Natural killer cell (primary cell): ENCODE results near the gene SEC24D. TPM values are rescaled to one million over a fixed set of nuclear protein-coding genes. Genes with fewer than 3 reads are reported as not detected.

ENCODE experiments used
- ATAC-seq, 3 donors: fragments of 150-1000 bp in 2 of 3; fragments of 200-7000 bp in 1 of 3; cut with Tn5 transposase; 1 replicate in 1 of 3; 2 replicates in 2 of 3; pipeline ENCODE4 v1.10.0; 2021; ENCODE audit warnings: mild to moderate bottlenecking in 2 of 3, moderate library complexity in 2 of 3
- DNase-seq, 2 donors: peaks; one replicate each; pipeline versions ENCODE4 v3.0.0 to v3.0.0-alpha.2; 2013 to 2021; ENCODE audit warnings: mixed read lengths in 1 of 2
- H3K27ac ChIP-seq: one replicate; pipeline ENCODE4 v1.5.1; 2013; ENCODE audit warnings: mild to moderate bottlenecking, low read length
- H3K27me3 ChIP-seq: one replicate; pipeline ENCODE4 v1.6.1; 2013; ENCODE audit warnings: low read length; ENCODE audit not compliant: control insufficient read depth, insufficient read depth
- H3K36me3 ChIP-seq: one replicate; pipeline ENCODE4 v1.6.1; 2013; ENCODE audit warnings: low read length; ENCODE audit not compliant: control insufficient read depth, insufficient read depth
- H3K4me1 ChIP-seq: one replicate; pipeline ENCODE4 v1.6.1; 2013; ENCODE audit warnings: low read length; ENCODE audit not compliant: control insufficient read depth, insufficient read depth
- H3K4me3 ChIP-seq: one replicate; pipeline ENCODE4 v1.5.1; 2013; ENCODE audit warnings: low read length
- H3K9me3 ChIP-seq: one replicate; pipeline ENCODE4 v1.6.1; 2013; ENCODE audit warnings: low read length; ENCODE audit not compliant: control insufficient read depth, insufficient read depth
- H3K27ac Mint-ChIP-seq, 2 donors: one replicate each; pipeline ENCODE4 v1.8.0; 2022; ENCODE audit warnings: mild to moderate bottlenecking in 2 of 2, mixed read lengths in 2 of 2, moderate library complexity in 1 of 2
- H3K27me3 Mint-ChIP-seq, 2 donors: one replicate each; pipeline ENCODE4 v1.8.0; 2022; ENCODE audit warnings: low read depth in 2 of 2, mixed read lengths in 2 of 2
- H3K36me3 Mint-ChIP-seq: one replicate; pipeline ENCODE4 v1.8.0; 2022; ENCODE audit warnings: mixed read lengths
- H3K4me1 Mint-ChIP-seq, 2 donors: one replicate each; pipeline ENCODE4 v1.8.0; 2022; ENCODE audit warnings: mixed read lengths in 2 of 2
- H3K4me3 Mint-ChIP-seq: one replicate; pipeline ENCODE4 v1.8.0; 2022; ENCODE audit warnings: mild to moderate bottlenecking, moderate library complexity, mixed read lengths
- H3K9me3 Mint-ChIP-seq, 2 donors: one replicate each; pipeline ENCODE4 v1.8.0; 2022; ENCODE audit warnings: mixed read lengths in 2 of 2
- WGBS: methylation state at CpG from one replicate; pipeline ENCODE4 v1.1.7; 2013; ENCODE audit warnings: missing lambda C conversion rate; ENCODE audit not compliant: insufficient coverage; 5-methylcytosine and 5-hydroxymethylcytosine counted together
- intact Hi-C: fragments of 100-400 bp; cut with micrococcal nuclease; formaldehyde crosslinking; loops from one replicate; pipeline ENCODE4 v1.14.2; 2022
- total RNA-seq, 4 donors: library from RNA; stranded (reverse); fragments of 120-200 nt in 1 of 4; gene quantifications; one replicate each; pipeline versions ENCODE4 v1.2.3 to v1.2.4, GENCODE V29; 2013 to 2022
- TF ChIP-seq, protein P1 (sequence below): fragments of 200-600 bp; IDR thresholded peaks from one replicate; pipeline ENCODE4 v1.8.0; 2022; ENCODE audit warnings: antibody characterized with exemption

SEC24D gene
- total RNA-seq, 3 donors from 2014 or later (not counting 1 experiment from before 2014, with no cell fraction given): 32.7 to 50.2 (median 35.2) TPM

DNA sequence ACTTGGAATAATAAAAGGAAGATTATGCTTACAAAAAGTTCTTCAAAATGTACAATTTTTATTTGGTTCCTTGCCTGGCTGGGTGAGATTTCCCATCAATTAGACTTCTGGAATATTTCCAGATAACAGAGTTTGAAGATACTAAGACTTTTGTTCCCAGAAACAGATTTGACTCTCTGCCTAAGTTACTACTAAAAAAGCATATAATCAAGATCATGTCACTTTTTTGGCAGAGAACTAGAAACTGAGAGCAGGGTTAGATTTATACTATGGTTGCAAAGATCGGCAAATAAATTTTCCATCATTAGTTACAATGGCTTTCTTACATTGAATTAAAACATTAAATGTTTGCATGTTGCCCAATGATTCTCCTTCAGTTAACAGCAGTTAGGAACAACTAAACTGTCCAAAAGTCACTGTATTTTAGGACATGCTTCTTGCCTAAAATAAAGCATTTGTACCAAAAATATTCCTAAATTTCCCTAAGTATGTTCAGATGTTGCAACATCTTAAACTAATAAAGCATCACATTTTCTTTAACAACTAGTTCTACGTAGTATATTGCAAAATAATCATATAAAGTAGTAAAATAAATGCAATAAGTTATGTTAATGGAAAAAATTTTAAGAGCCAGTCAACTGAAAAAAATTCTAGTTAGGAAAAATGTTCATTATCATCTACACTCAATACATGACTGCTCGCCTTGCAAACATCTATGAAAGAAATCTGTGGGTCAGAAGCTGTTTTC lies 73.0 kb downstream of the SEC24D start:
- intact Hi-C loops: no loop called here
- peaks cover 0 to 4% of the 10 kb centered on the region in 2 donors for H3K4me1 Mint-ChIP-seq
- no peak overlapping the region for H3K4me3 Mint-ChIP-seq
- H3K27me3 ChIP-seq: no peaks in the 10 kb centered on the region
- no peaks in the 10 kb centered on the region for H3K4me1 ChIP-seq
- no peak overlapping the region for H3K4me3 ChIP-seq
- H3K9me3 Mint-ChIP-seq: no peaks in the 10 kb centered on the region
- DNase-seq: no peak
- H3K36me3 Mint-ChIP-seq: peaks cover 6% of the 10 kb centered on the region
- H3K27ac Mint-ChIP-seq: no peak overlapping the region
- TF ChIP-seq, protein P1, sequence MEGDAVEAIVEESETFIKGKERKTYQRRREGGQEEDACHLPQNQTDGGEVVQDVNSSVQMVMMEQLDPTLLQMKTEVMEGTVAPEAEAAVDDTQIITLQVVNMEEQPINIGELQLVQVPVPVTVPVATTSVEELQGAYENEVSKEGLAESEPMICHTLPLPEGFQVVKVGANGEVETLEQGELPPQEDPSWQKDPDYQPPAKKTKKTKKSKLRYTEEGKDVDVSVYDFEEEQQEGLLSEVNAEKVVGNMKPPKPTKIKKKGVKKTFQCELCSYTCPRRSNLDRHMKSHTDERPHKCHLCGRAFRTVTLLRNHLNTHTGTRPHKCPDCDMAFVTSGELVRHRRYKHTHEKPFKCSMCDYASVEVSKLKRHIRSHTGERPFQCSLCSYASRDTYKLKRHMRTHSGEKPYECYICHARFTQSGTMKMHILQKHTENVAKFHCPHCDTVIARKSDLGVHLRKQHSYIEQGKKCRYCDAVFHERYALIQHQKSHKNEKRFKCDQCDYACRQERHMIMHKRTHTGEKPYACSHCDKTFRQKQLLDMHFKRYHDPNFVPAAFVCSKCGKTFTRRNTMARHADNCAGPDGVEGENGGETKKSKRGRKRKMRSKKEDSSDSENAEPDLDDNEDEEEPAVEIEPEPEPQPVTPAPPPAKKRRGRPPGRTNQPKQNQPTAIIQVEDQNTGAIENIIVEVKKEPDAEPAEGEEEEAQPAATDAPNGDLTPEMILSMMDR: no peak
- H3K9me3 ChIP-seq: no peaks in the 10 kb centered on the region
- no peak for ATAC-seq
- H3K36me3 ChIP-seq: peaks cover 44% of the 10 kb centered on the region
- H3K27ac ChIP-seq: no peak overlapping the region
- no peaks in the 10 kb centered on the region for H3K27me3 Mint-ChIP-seq
- WGBS: 100% methylated on average over 2 of the region's 3 CpGs

DNA sequence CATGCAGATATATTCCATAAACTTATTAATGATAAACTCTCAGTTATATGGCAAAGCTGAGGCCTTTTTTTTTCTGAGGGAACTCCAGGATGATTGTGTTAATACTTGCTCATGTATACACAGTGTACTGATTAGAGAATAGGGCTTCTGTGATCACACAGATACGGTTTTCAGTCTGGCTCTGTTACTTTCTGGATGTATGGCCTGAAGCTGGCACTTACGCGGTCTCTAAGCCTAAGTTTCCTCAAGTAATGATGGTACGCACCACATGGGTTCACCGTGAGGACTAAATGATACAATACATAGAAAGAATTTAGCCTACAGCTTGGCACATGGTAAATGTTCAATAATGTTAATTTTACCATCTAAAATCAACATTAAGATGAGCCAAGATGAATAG lies 73.8 kb downstream of the SEC24D start:
- 100% methylated on average over 4 of the region's 5 CpGs for WGBS
- Histone ChIP-seq H3K27ac (no peak overlapping the region), H3K36me3 (peaks cover 42% of the 10 kb centered on the region), H3K27me3 (no peaks in the 10 kb centered on the region), H3K9me3 (no peaks in the 10 kb centered on the region), H3K4me1 (no peaks in the 10 kb centered on the region), H3K4me3 (no peak overlapping the region)
- Mint-ChIP-seq H3K27me3 (no peaks in the 10 kb centered on the region), H3K36me3 (peaks cover 6% of the 10 kb centered on the region), H3K9me3 (no peaks in the 10 kb centered on the region), H3K4me3 (no peak overlapping the region), H3K4me1 (peaks cover 0 to 4% of the 10 kb centered on the region in 2 donors), H3K27ac (no peak overlapping the region)
- no peak for ATAC-seq
- intact Hi-C loops: no loop called here
- DNase-seq: no peak
- TF ChIP-seq, protein P1: no peak

DNA sequence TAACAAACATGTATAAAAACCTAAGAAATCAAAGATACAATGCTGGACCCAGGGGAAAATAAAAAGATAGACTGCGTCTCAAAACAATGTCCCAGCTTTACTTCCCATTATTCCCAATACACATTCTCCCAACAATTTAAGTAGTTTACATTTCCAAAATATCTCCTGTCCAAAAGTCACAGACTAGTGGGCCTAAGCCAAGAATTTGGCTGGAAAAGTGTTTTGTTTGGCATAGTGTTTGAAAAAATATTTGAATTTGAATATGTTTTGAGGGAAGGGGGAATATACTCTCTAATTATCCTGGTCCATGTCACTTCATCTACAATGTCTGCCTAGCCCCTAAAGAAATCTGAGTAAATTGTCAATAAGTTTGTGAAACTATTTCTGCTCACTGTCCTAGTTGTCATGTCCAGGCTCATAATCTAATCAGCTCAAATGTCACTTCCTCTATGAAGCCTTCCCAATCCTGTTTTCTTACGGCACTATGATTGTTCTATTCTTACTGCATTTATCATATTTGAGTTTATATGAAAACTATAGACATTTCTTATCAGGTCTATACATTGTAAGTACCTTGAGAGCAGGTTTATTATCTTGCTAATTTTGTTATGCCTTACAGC lies 74.4 kb downstream of the SEC24D start:
- H3K27ac ChIP-seq: no peak overlapping the region
- H3K4me3 ChIP-seq: no peak overlapping the region
- WGBS: 93% methylated on average over 1 of the region's 2 CpGs
- no peaks in the 10 kb centered on the region for H3K9me3 ChIP-seq
- Mint-ChIP-seq H3K4me3 (no peak overlapping the region), H3K9me3 (no peaks in the 10 kb centered on the region), H3K4me1 (peaks cover 0 to 4% of the 10 kb centered on the region in 2 donors), H3K27me3 (no peaks in the 10 kb centered on the region), H3K36me3 (peaks cover 6% of the 10 kb centered on the region), H3K27ac (no peak overlapping the region)
- H3K4me1 ChIP-seq: no peaks in the 10 kb centered on the region
- H3K27me3 ChIP-seq: no peaks in the 10 kb centered on the region
- ATAC-seq (no peak), DNase-seq (no peak)
- intact Hi-C loops: no loop called here
- peaks cover 41% of the 10 kb centered on the region for H3K36me3 ChIP-seq
- TF ChIP-seq, protein P1: no peak
